HL-60 (cell line): ENCODE measurements around the gene LMF2.

ENCODE experiments used
- GABPA ChIP-seq: IDR thresholded peaks from 2 replicates; pipeline ENCODE4 v1.6.1; 2012; ENCODE audit warnings: low read depth
- POLR2AphosphoS5 ChIP-seq: IDR thresholded peaks from 2 replicates; pipeline ENCODE4 v1.6.1; 2012; ENCODE audit warnings: low read depth
- SPI1 ChIP-seq: IDR thresholded peaks from 2 replicates; pipeline ENCODE4 v1.6.1; 2012; ENCODE audit warnings: low read depth, mild to moderate bottlenecking, borderline replicate concordance
- TF ChIP-seq, protein P1 (sequence below): IDR thresholded peaks from one replicate; pipeline ENCODE4 v1.5.1; 2011; ENCODE audit warnings: low read length, control low read depth, inconsistent platforms; ENCODE audit not compliant: insufficient read depth
- TF ChIP-seq, protein P2 (sequence below): IDR thresholded peaks from 2 replicates; pipeline ENCODE4 v1.6.1; 2012; ENCODE audit warnings: low read depth; ENCODE audit not compliant: insufficient replicate concordance

DNA sequence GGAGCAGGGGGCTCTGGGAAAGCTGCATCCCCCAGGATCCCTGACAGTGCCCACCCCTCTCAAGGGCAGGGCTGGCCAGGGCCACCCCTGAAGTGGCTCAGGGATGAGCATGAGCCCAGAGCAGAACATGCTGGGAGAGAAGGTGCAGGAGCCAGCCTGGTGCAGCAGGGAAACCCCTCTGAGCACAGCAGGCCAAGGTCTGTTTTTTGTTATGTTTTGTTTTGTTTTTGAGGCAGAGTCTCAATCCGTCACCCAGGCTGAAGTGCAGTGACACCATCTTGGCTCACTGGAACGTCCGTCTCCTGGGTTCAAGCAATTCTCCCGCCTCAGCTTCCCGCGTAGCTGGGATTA lies 31.9 kb downstream of the LMF2 start:
- TF ChIP-seq, protein P1, sequence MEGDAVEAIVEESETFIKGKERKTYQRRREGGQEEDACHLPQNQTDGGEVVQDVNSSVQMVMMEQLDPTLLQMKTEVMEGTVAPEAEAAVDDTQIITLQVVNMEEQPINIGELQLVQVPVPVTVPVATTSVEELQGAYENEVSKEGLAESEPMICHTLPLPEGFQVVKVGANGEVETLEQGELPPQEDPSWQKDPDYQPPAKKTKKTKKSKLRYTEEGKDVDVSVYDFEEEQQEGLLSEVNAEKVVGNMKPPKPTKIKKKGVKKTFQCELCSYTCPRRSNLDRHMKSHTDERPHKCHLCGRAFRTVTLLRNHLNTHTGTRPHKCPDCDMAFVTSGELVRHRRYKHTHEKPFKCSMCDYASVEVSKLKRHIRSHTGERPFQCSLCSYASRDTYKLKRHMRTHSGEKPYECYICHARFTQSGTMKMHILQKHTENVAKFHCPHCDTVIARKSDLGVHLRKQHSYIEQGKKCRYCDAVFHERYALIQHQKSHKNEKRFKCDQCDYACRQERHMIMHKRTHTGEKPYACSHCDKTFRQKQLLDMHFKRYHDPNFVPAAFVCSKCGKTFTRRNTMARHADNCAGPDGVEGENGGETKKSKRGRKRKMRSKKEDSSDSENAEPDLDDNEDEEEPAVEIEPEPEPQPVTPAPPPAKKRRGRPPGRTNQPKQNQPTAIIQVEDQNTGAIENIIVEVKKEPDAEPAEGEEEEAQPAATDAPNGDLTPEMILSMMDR, result no peak
- TF ChIP-seq POLR2AphosphoS5 (no peak), GABPA (no peak), SPI1 (no peak)
- TF ChIP-seq, protein P2, sequence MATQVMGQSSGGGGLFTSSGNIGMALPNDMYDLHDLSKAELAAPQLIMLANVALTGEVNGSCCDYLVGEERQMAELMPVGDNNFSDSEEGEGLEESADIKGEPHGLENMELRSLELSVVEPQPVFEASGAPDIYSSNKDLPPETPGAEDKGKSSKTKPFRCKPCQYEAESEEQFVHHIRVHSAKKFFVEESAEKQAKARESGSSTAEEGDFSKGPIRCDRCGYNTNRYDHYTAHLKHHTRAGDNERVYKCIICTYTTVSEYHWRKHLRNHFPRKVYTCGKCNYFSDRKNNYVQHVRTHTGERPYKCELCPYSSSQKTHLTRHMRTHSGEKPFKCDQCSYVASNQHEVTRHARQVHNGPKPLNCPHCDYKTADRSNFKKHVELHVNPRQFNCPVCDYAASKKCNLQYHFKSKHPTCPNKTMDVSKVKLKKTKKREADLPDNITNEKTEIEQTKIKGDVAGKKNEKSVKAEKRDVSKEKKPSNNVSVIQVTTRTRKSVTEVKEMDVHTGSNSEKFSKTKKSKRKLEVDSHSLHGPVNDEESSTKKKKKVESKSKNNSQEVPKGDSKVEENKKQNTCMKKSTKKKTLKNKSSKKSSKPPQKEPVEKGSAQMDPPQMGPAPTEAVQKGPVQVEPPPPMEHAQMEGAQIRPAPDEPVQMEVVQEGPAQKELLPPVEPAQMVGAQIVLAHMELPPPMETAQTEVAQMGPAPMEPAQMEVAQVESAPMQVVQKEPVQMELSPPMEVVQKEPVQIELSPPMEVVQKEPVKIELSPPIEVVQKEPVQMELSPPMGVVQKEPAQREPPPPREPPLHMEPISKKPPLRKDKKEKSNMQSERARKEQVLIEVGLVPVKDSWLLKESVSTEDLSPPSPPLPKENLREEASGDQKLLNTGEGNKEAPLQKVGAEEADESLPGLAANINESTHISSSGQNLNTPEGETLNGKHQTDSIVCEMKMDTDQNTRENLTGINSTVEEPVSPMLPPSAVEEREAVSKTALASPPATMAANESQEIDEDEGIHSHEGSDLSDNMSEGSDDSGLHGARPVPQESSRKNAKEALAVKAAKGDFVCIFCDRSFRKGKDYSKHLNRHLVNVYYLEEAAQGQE, result no peak
